Right lobe of liver (tissue), 6 donors: ENCODE results near the gene USP19. TPM values are rescaled to one million over a fixed set of nuclear protein-coding genes. Genes with fewer than 3 reads are reported as not detected.

Experiments
- ATAC-seq, 4 donors: fragments of 200-7000 bp; cut with Tn5 transposase; one replicate each; pipeline ENCODE4 v1.9.1; 2020; ENCODE audit warnings: mild to moderate bottlenecking in 4 of 4, moderate library complexity in 4 of 4
- DNase-seq, 3 donors: peaks; one replicate each; pipeline ENCODE4 v3.0.0-alpha.2; 2020
- H3K27ac ChIP-seq, 3 donors: fragments of 200-600 bp; one replicate each; pipeline ENCODE4 v1.8.0; 2022
- H3K27me3 ChIP-seq, 2 donors: fragments of 200-600 bp; one replicate each; pipeline ENCODE4 v1.8.0; 2022
- H3K36me3 ChIP-seq, 4 donors: fragments of 200-600 bp; sonication (generic) in 1 of 4; one replicate each; pipeline versions ENCODE4 v1.5.1 to v1.8.0; 2017 to 2022; ENCODE audit warnings: control low read depth in 1 of 4
- H3K4me1 ChIP-seq, 4 donors: fragments of 200-600 bp; sonication (generic) in 1 of 4; one replicate each; pipeline versions ENCODE4 v1.5.1 to v1.8.0; 2017 to 2022; ENCODE audit warnings: control low read depth in 1 of 4
- H3K4me3 ChIP-seq, 3 donors: fragments of 200-600 bp; one replicate each; pipeline ENCODE4 v1.8.0; 2022
- H3K9me3 ChIP-seq, 4 donors: fragments of 200-600 bp; sonication (generic) in 1 of 4; one replicate each; pipeline versions ENCODE4 v1.5.1 to v1.8.0; 2017 to 2022; ENCODE audit warnings: control low read depth in 1 of 4
- CTCF ChIP-seq, 4 donors: fragments of 200-600 bp in 3 of 4; fragments of 450-650 bp in 1 of 4; IDR thresholded peaks; one replicate each; pipeline versions ENCODE4 v1.5.1 to v1.8.0; 2016 to 2022; ENCODE audit warnings: antibody characterized with exemption in 4 of 4, mild to moderate bottlenecking in 2 of 4
- POLR2A ChIP-seq: fragments of 450-650 bp; IDR thresholded peaks from one replicate; pipeline ENCODE4 v1.6.1; 2017; ENCODE audit warnings: antibody characterized with exemption, mild to moderate bottlenecking
- WGBS: methylation state at CpG from one replicate; pipeline ENCODE4 v1.1.6; 2018; ENCODE audit warnings: low coverage, low lambda C conversion rate; ENCODE audit not compliant: insufficient coverage; ENCODE audit errors: missing lambda C conversion rate; 5-methylcytosine and 5-hydroxymethylcytosine counted together
- intact Hi-C, 2 donors: fragments of 100-400 bp; cut with DNase I; formaldehyde crosslinking; loops; one replicate each; pipeline versions ENCODE4 v1.11.2 to v1.14.1; 2022
- long read RNA-seq: library from polyadenylated mRNA; unstranded; transcript quantifications from one replicate; pipeline ENCODE4 v2.0.0, GENCODE V29; 2019
- total RNA-seq, 6 experiments: library from RNA; depleted of rRNA in 2 of 6; stranded (reverse); fragments of >200 nt in 2 of 6; fragmentation: NEBNext Ultra II Directional in 3 of 6; extraction: Animal tissue kit (Norgen Biotek cat#: 25700) in 3 of 6; gene quantifications; one replicate each; pipeline versions ENCODE4 v1.1.0 to v1.2.4, GENCODE V29; 2016 to 2023
- donor health status: DM: no; HTN: yes; CAD: no.
- donor health status: DM: no; HTN: no; CAD: no.
- donor health status: DM: no; HTN: no; CAD: no.
- donor health status: DM: no; HTN: yes; CAD: no.
- donor health status: DM: no; HTN: yes; CAD: no.

The USP19 gene
- total RNA-seq = 10 to 100 TPM; 28.0 to 39.0 (median 34.1) TPM
- long read RNA-seq = 0 reads

GRCh38 chr3:49120438-49121131, at the start of gene USP19:
Gene USP19 (minus strand): TSS chr3:49120823. CDS start chr3:49119145, 1,678 bp downstream.
- H3K4me1 ChIP-seq = peaks cover 0 to 11% (median 6%) of the 10 kb centered on the region in 4 donors
- H3K9me3 ChIP-seq = no peaks in the 10 kb centered on the region
- H3K36me3 ChIP-seq = peaks cover 10 to 58% (median 27%) of the 10 kb centered on the region in 4 donors
- H3K27ac ChIP-seq = peak within 1 kb of the TSS; percentile 75 to 79 (median 78)
- DNase-seq = peak; percentile 95 to 97 (median 97)
- H3K4me3 ChIP-seq = peak within 1 kb of the TSS; percentile 85 to 96 (median 95)
- H3K27me3 ChIP-seq = no peaks in the 10 kb centered on the region
- WGBS = 5% methylated on average over 10 of the region's 70 CpGs
- TF ChIP-seq POLR2A (peak; percentile 80), CTCF (IDR thresholded peaks at IDR 0.05) (no peak)
- peak; percentile 91 to 97 (median 95) for ATAC-seq
- intact Hi-C loops = no loop called here

DNA sequence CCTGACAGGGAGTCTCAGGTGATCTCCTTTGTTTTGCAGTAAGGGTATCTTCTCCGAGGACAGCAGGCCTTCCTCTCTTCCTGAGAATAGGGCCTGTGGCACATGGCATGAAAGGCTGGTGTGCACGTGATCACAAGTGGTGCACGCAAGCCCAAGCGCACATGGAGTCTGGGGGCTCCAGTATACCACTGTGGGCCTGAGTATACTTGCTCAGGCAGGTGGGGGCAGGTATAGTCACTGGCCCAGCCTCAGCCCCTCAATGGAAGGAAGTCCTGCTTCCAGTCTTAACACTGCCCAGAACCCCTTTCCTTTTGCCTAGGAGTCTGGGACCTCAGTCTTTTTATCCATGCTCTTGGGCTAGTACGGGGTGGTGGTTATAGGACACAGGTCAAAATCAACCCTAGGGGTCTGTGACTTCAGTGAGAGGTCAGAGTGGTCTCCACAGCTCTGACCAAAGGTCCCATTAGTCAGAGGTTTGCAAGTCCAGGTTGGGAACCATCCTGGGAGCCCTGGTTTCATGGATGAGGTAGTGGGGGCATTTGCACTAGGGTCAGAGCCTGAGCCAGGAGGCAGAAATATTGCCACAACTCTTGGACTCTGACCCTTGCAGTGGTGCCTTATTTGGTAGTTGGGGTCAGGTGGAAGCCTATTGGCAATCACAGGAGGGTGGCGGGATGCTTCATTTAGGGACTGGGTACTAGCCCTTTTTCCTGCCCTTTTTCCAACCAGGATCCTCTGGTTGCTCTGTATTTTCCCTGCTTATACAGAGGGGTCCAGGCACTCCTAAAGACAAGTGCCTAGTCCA, 46.3 kb upstream of the USP19 start:
- H3K27me3 ChIP-seq = no peaks in the 10 kb centered on the region
- TF ChIP-seq CTCF (IDR thresholded peaks at IDR 0.05) (no peak), POLR2A (peak; percentile 10)
- peaks cover 0 to 33% (median 14%) of the 10 kb centered on the region in 4 donors for H3K4me1 ChIP-seq
- no peaks in the 10 kb centered on the region for H3K9me3 ChIP-seq
- peak overlapping the region in 2 of 3 donors; percentile 82 to 84 for H3K27ac ChIP-seq
- intact Hi-C loops = no loop called here
- H3K4me3 ChIP-seq = peak overlapping the region; percentile 85 to 92 (median 90)
- ATAC-seq = peak; percentile 35 to 69 (median 54)
- WGBS = 48% methylated on average over 3 of the region's 6 CpGs
- peaks cover 0 to 13% (median 7%) of the 10 kb centered on the region in 4 donors for H3K36me3 ChIP-seq
- peak in 1 of 3 donors; percentile 70 for DNase-seq

DNA sequence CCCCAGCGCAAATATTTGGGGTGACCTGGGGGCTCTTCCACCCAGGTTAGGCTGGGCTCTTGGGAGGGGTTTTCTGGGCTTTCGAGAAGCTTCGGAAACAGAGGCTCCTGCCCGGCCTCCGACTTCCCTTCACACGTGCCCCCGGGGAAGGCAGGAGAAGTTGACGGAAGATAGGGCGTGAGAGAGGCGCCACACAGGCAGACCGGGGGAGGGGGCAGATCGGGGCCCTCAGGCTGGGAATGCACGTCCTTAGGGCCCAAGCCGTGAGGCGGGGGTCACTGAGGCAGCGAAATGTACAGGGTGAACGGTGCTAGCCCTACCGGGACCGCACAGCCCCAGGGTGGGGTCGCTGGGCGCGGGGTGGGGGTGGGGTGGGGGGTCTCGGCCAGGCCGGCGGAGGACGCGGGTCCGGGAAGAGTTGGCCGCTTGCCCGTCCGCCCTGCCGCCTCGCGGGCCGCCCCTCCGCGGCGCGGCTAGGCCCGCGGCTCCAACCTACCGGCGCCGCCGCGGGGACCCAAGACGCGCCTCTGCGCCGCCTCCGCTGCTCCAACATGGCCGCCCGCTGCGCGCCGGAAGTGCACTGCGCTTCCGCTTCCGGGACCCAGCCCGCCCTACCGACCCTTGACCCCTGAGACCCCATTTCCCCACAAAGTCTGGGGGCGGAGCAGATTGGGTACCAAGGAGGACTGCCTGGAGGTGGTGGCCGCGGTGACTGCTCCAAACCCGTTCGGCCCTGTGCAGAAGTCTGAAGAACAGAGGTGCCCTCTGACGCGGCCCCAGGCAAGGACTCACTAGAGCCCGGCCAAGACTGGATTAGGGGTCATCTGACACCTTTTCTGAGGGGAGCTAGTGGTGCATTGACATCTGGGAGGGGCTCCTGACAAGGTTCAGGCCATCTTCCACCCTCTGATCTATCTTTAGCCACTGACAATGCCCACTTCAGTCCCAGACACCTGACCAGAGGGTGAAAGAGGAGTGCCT, 45.4 kb upstream of the USP19 start, which contains the start of gene CCDC71:
Gene CCDC71, minus strand, starts transcription at position 561 of the 981 bp plus-strand sequence. CDS start 2,123 bp downstream, outside the sequence.
- ATAC-seq = peak; percentile 57 to 79 (median 68)
- H3K4me1 ChIP-seq = peaks cover 0 to 27% (median 13%) of the 10 kb centered on the region in 4 donors
- peak within 1 kb of the TSS; percentile 85 to 92 (median 90) for H3K4me3 ChIP-seq
- H3K9me3 ChIP-seq = no peaks in the 10 kb centered on the region
- TF ChIP-seq CTCF (IDR thresholded peaks at IDR 0.05) (no peak), POLR2A (peak; percentile 58)
- H3K36me3 ChIP-seq = peaks cover 0 to 13% (median 7%) of the 10 kb centered on the region in 4 donors
- H3K27ac ChIP-seq = peak within 1 kb of the TSS; percentile 82 to 84 (median 84)
- 0% methylated on average over 4 of the region's 69 CpGs for WGBS
- no peaks in the 10 kb centered on the region for H3K27me3 ChIP-seq
- DNase-seq = peak; percentile 76 to 80 (median 78)
- intact Hi-C loops = no loop called here
